GM19099 (cell line): ENCODE measurements around the gene B3GALT5.

Experiments
- POLR2A ChIP-seq: IDR thresholded peaks from 3 replicates; pipeline ENCODE4 v1.6.1; 2011; ENCODE audit warnings: low read depth; ENCODE audit not compliant: insufficient read length; ENCODE audit errors: extremely low read depth

The B3GALT5 gene

DNA sequence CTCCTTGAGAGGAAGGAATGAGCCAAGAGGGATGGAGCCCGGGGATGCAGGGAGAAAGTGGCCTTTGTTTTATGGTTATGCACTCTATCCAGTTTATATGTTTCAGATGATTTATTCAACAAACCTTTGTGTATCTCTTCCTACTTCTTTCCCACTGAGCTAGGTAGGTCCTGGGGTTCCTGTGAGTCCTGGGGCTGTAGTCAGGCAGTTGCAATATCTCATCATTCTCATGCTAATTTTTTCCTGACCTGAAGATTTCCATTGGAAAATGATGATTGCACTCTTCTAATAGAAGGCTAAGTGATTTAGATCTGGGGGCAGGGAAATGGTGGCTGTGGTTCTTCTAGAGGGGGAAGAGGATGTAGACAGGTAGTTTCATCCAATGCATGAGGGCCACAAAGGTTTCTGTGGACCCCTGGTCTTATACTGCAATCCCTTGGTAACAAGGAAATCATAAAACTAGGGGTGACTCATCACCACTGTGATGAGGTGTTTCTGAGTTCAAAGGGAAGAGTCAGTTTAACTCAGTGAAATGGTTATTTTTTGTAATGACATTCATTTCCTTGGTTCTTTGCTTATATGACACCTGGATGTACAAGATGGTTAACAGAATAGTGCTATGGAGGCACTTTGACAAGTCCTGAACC lies 20.2 kb downstream of the B3GALT5 start:
- TF ChIP-seq POLR2A: no peak

DNA sequence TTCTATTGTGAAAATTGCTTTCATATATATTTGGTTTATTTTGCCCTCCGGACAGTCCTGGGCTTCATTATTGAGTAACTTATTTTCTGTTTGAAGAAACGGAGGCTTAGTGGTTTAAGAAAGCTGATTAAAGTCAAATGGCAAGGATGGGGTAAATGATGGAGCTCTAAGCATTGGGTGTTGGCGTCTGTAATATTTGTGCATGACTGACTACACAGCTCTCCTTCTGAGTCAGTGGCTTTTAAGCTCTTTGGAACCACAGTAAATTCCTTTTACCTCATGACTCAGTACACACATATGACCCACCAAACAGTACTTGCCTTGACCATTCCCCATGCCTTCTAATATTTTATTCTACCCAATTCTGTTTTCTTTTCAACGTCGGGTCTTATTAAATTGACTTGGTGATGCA lies 21.0 kb downstream of the B3GALT5 start:
- no peak for TF ChIP-seq POLR2A

GRCh38 chr21:39634507-39634906 lies 21.8 kb downstream of the B3GALT5 start:
- no peak for TF ChIP-seq POLR2A

GRCh38 chr21:39637197-39637970 lies 24.6 kb downstream of the B3GALT5 start:
- TF ChIP-seq POLR2A: no peak

- no peak for TF ChIP-seq POLR2A
Measured at GRCh38 chr21:39637971-39638240, 25.2 kb downstream of the B3GALT5 start.

DNA sequence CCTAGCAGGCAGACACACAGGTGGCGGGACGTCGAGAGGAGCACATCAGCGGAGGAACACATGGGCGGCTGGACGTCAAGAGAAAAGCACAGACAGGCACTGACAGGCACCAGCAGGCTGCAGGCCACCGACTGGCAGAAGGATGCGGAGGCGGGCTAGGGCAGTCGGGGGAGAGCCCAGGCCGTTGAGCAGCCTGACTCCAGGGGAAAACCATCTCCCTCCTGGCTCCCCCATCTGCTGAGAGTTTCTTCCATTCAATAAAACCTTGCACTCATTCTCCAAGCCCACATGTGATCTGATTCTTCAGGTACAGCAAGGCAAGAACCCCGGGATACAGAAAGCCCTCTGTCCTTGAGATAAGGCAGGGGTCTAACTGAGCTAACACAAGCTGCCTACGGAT lies 25.5 kb downstream of the B3GALT5 start:
- TF ChIP-seq POLR2A: no peak

DNA sequence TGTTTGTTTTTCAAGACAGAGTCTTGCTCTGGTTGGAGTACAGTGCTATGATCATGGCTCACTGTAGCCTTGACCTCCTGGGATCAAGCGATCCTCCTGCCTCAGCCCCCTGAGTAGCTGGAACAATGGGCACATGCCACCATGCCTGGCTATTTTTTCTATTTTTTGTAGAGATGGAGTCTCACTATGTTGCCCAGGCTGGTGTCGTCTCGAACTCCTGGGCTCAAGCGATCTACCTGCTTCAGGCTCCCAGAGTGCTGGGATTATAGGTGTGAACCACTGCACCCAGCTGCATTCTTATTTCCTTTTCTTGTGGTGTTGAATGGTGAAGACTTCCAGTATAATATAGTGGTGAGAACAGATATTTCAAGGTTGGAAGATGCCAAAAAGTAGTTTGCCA lies 28.0 kb downstream of the B3GALT5 start:
- no peak for TF ChIP-seq POLR2A

DNA sequence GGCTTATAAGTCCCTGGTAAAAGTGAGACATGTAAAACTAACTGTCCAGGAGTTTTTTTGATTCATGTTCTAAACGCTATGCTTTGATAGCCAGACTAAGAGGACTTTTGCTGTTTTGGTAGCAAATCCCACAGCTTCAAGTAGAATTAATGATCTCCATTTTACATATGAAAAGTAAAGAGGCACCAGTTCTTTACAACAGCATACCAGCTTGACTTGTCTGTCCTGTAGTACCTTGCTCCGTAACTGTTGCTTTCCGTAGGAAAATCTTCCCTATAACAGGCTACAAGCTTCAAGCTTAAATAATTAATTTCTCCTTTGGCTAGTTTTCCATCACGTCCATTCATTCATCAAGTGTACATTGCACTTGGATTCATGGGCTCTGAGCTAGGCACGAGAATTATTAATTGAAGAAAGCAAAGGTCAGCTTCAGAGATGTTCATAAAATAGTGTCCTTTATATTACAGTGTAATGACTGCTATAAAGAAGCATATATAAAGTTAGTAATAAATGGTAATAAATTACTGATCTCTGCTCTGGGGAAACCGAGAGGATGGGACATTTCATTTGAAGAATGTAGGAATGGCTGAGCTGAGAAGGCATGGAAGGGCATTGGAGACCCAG lies 29.2 kb downstream of the B3GALT5 start:
- no peak for TF ChIP-seq POLR2A

- no peak for TF ChIP-seq POLR2A
Measured at GRCh38 chr21:39644062-39644560, 31.4 kb downstream of the B3GALT5 start.

GRCh38 chr21:39645331-39645730 lies 32.6 kb downstream of the B3GALT5 start:
- TF ChIP-seq POLR2A: no peak

DNA sequence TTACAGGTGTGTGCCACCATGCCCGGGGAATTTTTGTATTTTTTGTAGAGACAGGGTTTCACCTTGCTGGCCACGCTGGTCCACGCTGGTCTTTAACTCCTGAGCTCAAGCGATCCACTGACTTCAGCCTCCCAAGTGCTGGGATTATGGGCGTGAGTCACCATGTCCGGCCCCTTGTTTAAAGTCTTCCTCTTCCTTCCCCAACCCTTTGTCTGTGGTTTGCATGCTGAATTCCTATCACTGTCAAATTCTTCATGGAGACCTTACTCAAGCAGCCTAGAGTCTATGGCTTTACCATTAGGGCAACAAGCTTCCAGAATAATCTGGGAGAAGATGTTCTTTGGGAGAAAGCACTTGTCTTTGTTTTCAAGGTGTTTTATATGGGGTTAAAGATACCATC lies 34.7 kb downstream of the B3GALT5 start:
- TF ChIP-seq POLR2A: no peak

DNA sequence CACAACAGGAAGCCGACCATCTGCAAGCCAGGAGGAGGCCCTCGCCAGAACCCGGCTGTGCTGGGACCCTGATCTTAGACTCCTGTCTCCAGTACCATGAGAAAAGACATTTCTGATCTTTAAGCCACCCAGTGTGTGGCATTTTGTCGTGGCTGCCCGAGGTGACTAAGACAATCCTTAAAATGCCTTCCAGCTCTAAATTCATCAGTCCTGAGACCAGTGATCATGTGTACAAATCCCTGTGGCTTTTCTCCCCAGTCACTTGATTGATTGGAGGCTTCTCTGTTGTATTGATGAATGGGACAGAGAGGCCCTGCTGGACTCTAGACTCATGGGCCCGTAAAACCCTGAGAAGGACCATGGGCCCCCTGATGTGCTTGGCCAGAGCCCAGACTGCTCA lies 36.1 kb downstream of the B3GALT5 start:
- TF ChIP-seq POLR2A: no peak

DNA sequence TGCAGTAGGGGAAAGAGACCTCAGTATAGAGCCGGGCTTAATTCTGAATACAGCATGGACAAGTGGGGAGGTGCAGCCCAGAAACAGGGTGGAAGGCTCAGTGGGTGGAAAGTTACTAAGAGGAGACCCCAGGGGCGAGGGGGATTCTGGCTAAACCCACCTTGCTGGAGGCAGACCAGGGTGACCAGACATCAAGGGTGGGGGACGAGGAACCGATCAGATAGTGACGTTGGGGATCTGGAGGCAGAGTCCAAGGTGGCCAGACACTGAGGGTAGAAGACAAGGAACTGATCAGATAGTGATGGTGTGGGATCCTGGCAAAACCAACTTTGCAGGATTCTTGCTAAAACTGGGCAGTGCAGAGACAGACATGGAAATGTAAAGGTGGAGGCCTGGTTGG lies 36.8 kb downstream of the B3GALT5 start:
- no peak for TF ChIP-seq POLR2A

DNA sequence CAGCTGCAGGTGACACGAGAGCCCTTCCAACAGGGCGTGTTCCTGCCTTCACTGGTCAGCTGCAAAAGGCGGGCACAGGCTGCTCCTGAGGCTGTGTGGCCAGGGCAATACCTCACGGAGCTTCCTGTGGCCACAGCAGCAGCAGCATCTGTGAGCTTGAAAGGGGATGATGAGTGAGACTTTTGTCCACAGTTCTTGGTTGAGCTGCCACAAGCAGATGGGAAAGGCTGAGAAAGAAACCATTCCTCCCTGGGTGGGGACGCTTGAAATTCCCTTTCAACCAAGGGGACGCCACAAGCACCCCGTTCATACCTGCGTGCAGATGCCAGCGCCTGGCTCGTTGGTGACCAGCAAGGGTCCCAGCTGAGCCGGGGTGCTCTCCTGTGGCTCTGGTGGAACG lies 37.6 kb downstream of the B3GALT5 start:
- TF ChIP-seq POLR2A: no peak

GRCh38 chr21:39650801-39651200 lies 38.1 kb downstream of the B3GALT5 start:
- TF ChIP-seq POLR2A: no peak

DNA sequence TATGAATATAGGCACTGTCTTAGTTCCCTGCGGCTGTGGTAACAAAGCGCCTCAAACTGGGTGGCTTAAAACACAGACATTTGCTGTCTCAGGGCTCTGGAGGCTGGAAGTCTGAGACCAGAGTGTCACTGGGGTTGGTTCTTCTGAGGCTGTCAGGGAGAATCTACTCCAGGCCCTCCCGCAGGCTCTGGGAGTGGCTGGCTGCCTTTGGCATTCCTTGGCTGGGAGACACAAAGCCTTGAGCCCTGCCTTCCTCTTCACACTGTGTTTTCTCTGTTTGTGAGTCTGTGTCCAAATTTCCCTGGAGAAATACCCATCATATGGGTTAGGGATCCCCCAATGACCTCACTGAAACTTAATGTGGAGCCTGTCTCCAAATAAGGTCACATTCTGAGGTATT lies 38.5 kb downstream of the B3GALT5 start:
- no peak for TF ChIP-seq POLR2A
